Aorta (tissue), 5 donors: Measurements from ENCODE around the gene PRKAG2. TPM values are rescaled to one million over a fixed set of nuclear protein-coding genes. Genes with fewer than 3 reads are reported as not detected.

ENCODE experiments used
- ATAC-seq: fragments of 200-7000 bp; cut with Tn5 transposase; one replicate; pipeline ENCODE4 v1.9.1; 2022; ENCODE audit warnings: moderate library complexity; ENCODE audit not compliant: low FRiP score
- DNase-seq, 2 donors: peaks; one replicate each; pipeline ENCODE4 v3.0.0-alpha.2; 2020
- H3K27ac ChIP-seq, 2 donors: one replicate each; pipeline ENCODE4 v1.5.1; 2013; ENCODE audit warnings: low read length in 2 of 2, mild to moderate bottlenecking in 2 of 2, moderate library complexity in 2 of 2, control low read depth in 1 of 2, inconsistent platforms in 1 of 2, low read depth in 1 of 2
- H3K27me3 ChIP-seq, 2 donors: one replicate each; pipeline ENCODE4 v1.6.1; 2013; ENCODE audit warnings: control low read depth in 1 of 2, low read length in 1 of 2, mild to moderate bottlenecking in 1 of 2, moderate library complexity in 1 of 2; ENCODE audit not compliant: insufficient read depth in 2 of 2, control insufficient read depth in 1 of 2
- H3K36me3 ChIP-seq, 2 donors: one replicate each; pipeline ENCODE4 v1.6.1; 2013; ENCODE audit warnings: control low read depth in 1 of 2, low read length in 1 of 2, mild to moderate bottlenecking in 1 of 2; ENCODE audit not compliant: insufficient read depth in 2 of 2, control insufficient read depth in 1 of 2
- H3K4me1 ChIP-seq, 2 donors: one replicate each; pipeline ENCODE4 v1.6.1; 2013; ENCODE audit warnings: low read length in 2 of 2, control low read depth in 1 of 2, mild to moderate bottlenecking in 1 of 2, moderate library complexity in 1 of 2; ENCODE audit not compliant: insufficient read depth in 2 of 2, control insufficient read depth in 1 of 2
- H3K4me3 ChIP-seq, 2 donors: one replicate each; pipeline ENCODE4 v1.5.1; 2013; ENCODE audit warnings: low read length in 2 of 2, control low read depth in 1 of 2, mild to moderate bottlenecking in 1 of 2
- H3K9me3 ChIP-seq: one replicate; pipeline ENCODE4 v1.6.1; 2013; ENCODE audit warnings: mild to moderate bottlenecking, low read length; ENCODE audit not compliant: control insufficient read depth
- whole genome bisulfite sequencing, 2 donors: extraction: QIAGEN DNeasy Blood & Tissue Kit; methylation state at CpG; one replicate each; pipeline ENCODE4 v1.1.7; 2013; 5-methylcytosine and 5-hydroxymethylcytosine counted together
- intact Hi-C, 2 donors: fragments of 100-400 bp; cut with DNase I; formaldehyde crosslinking; loops; one replicate each; pipeline versions ENCODE4 v1.14.2 to v1.15.0; 2022
- polyA plus RNA-seq, 2 donors: library from polyadenylated mRNA; stranded (reverse); fragments of 200-250 nt; gene quantifications; one replicate each; pipeline ENCODE4 v1.2.3, GENCODE V29; 2013
- total RNA-seq, 2 donors: library from RNA; stranded (reverse); fragmentation: NEBNext Ultra II Directional; extraction: Animal tissue kit (Norgen Biotek cat#: 25700); gene quantifications; one replicate each; pipeline ENCODE4 v1.2.1, GENCODE V29; 2021
- donor health status: healthy with polysubstance abuse.
- donor health status: Bipolar disorder and iron deficiency.
- donor health status: DM: no; HTN: no; CAD: no.
- donor health status: DM: no; HTN: no; CAD: no.
- donor health status: DM: yes; HTN: yes; CAD: no.

The PRKAG2 gene
- total and polyA plus RNA-seq, 4 donors, result 34.0 to 69.9 (median 52.6) TPM

- H3K9me3 ChIP-seq, result no peaks in the 10 kb centered on the region
- no peaks in the 10 kb centered on the region for H3K4me1 ChIP-seq
- WGBS, 2 donors, result 96% methylated on average over 9 of the region's 9 CpGs
- no peak overlapping the region for H3K4me3 ChIP-seq
- no peaks in the 10 kb centered on the region for H3K27me3 ChIP-seq
- no peak for ATAC-seq
- intact Hi-C loops, result no loop called here
- H3K36me3 ChIP-seq, result no peaks in the 10 kb centered on the region
- peak in 1 of 2 donors; percentile 8 for DNase-seq
- H3K27ac ChIP-seq, result no peak overlapping the region
Measured at GRCh38 chr7:151732834-151733592, 143.9 kb downstream of the PRKAG2 start.

GRCh38 chr7:151732292-151732691 lies 144.6 kb downstream of the PRKAG2 start:
- Histone ChIP-seq H3K27ac (no peak overlapping the region), H3K4me3 (no peak overlapping the region), H3K27me3 (no peaks in the 10 kb centered on the region), H3K4me1 (peaks cover 0 to 1% of the 10 kb centered on the region in 2 donors), H3K9me3 (no peaks in the 10 kb centered on the region), H3K36me3 (no peaks in the 10 kb centered on the region)
- WGBS, 2 donors, result 91 to 95% methylated on average over 13 of the region's 13 CpGs
- no peak for ATAC-seq
- intact Hi-C loops, result no loop called here
- peak in 1 of 2 donors; percentile 17 for DNase-seq

GRCh38 chr7:151731022-151731441 lies 145.9 kb downstream of the PRKAG2 start:
- peaks cover 0 to 4% of the 10 kb centered on the region in 2 donors for H3K4me1 ChIP-seq
- 46 to 61% methylated on average over 8 of the region's 8 CpGs for WGBS, 2 donors
- H3K9me3 ChIP-seq, result no peaks in the 10 kb centered on the region
- DNase-seq (peak; percentile 43 to 68), ATAC-seq (no peak)
- intact Hi-C loops, result no loop called here
- H3K27me3 ChIP-seq, result no peaks in the 10 kb centered on the region
- H3K4me3 ChIP-seq, result no peak overlapping the region
- no peak overlapping the region for H3K27ac ChIP-seq
- no peaks in the 10 kb centered on the region for H3K36me3 ChIP-seq

- no peaks in the 10 kb centered on the region for H3K9me3 ChIP-seq
- intact Hi-C loops, result no loop called here
- H3K27me3 ChIP-seq, result no peaks in the 10 kb centered on the region
- H3K27ac ChIP-seq, result no peak overlapping the region
- WGBS, 2 donors, result 95 to 97% methylated on average over 9 of the region's 9 CpGs
- H3K36me3 ChIP-seq, result no peaks in the 10 kb centered on the region
- peaks cover 0 to 4% of the 10 kb centered on the region in 2 donors for H3K4me1 ChIP-seq
- ATAC-seq (no peak), DNase-seq (peak in 1 of 2 donors; percentile 25)
- no peak overlapping the region for H3K4me3 ChIP-seq
Measured at GRCh38 chr7:151730591-151730990, 146.3 kb downstream of the PRKAG2 start.

- Histone ChIP-seq H3K36me3 (no peaks in the 10 kb centered on the region), H3K4me3 (no peak overlapping the region), H3K27me3 (no peaks in the 10 kb centered on the region), H3K4me1 (peaks cover 0 to 4% of the 10 kb centered on the region in 2 donors), H3K9me3 (no peaks in the 10 kb centered on the region), H3K27ac (no peak overlapping the region)
- intact Hi-C loops, result no loop called here
- DNase-seq (peak; percentile 41 to 63), ATAC-seq (no peak)
- 97% methylated on average over 14 to 15 of the region's 15 CpGs for WGBS, 2 donors
Measured at GRCh38 chr7:151729521-151729921, 147.4 kb downstream of the PRKAG2 start.

- Histone ChIP-seq H3K4me3 (no peak overlapping the region), H3K27ac (no peak overlapping the region), H3K36me3 (no peaks in the 10 kb centered on the region), H3K9me3 (no peaks in the 10 kb centered on the region), H3K4me1 (peaks cover 0 to 4% of the 10 kb centered on the region in 2 donors), H3K27me3 (no peaks in the 10 kb centered on the region)
- intact Hi-C loops, result no loop called here
- ATAC-seq (no peak), DNase-seq (peak; percentile 40 to 69)
- 97 to 98% methylated on average over 14 of the region's 14 CpGs for WGBS, 2 donors
Measured at GRCh38 chr7:151728746-151729145, 148.2 kb downstream of the PRKAG2 start.

- DNase-seq (peak in 1 of 2 donors; percentile 20), ATAC-seq (no peak)
- intact Hi-C loops, result no loop called here
Measured at GRCh38 chr7:151728286-151728660, 148.6 kb downstream of the PRKAG2 start.

GRCh38 chr7:151727579-151728285 lies 149.2 kb downstream of the PRKAG2 start:
- H3K36me3 ChIP-seq, result no peaks in the 10 kb centered on the region
- no peaks in the 10 kb centered on the region for H3K27me3 ChIP-seq
- ATAC-seq (peak; percentile 86), DNase-seq (peak; percentile 91 to 94)
- intact Hi-C loops, result no loop called here
- WGBS, 2 donors, result 51 to 57% methylated on average over 18 of the region's 18 CpGs
- H3K4me3 ChIP-seq, result no peak overlapping the region
- H3K9me3 ChIP-seq, result no peaks in the 10 kb centered on the region
- peaks cover 0 to 4% of the 10 kb centered on the region in 2 donors for H3K4me1 ChIP-seq
- no peak overlapping the region for H3K27ac ChIP-seq

More at GRCh38 chr7:151728286-151728660, 148.6 kb downstream of the PRKAG2 start:
- no peak overlapping the region for H3K4me3 ChIP-seq
- H3K4me1 ChIP-seq, result peaks cover 0 to 4% of the 10 kb centered on the region in 2 donors
- no peaks in the 10 kb centered on the region for H3K27me3 ChIP-seq
- no peaks in the 10 kb centered on the region for H3K9me3 ChIP-seq
- 93 to 94% methylated on average over 8 of the region's 8 CpGs for WGBS, 2 donors
- no peaks in the 10 kb centered on the region for H3K36me3 ChIP-seq
- no peak overlapping the region for H3K27ac ChIP-seq
